ENCODE data around the gene FAM72C.
"Not testable (repeated sequence)": the region's sequence is repeated elsewhere in the genome, so short reads cannot be mapped to it uniquely, and the experiment has no call there.

The FAM72C gene

GRCh38 chr1:143984721-143985473 is 13.1 kb upstream of the FAM72C start:
- not testable (repeated sequence) for DNase-seq (ENCODE audit: low read depth)

- not testable (repeated sequence) for DNase-seq (ENCODE audit: low read depth)
Observed at GRCh38 chr1:143974416-143974815, 2.6 kb upstream of the FAM72C start.

- not testable (repeated sequence) for DNase-seq (ENCODE audit: low read depth)
Observed at GRCh38 chr1:143973876-143974414, 2.2 kb upstream of the FAM72C start.

GRCh38 chr1:143972753-143973326 is 1.1 kb upstream of the FAM72C start:
- DNase-seq (ENCODE audit: low read depth), result not testable (repeated sequence)

- not testable (repeated sequence) for DNase-seq (ENCODE audit: low read depth)
Observed at GRCh38 chr1:143965860-143966259, 5.9 kb downstream of the FAM72C start.

- DNase-seq (ENCODE audit: low read depth), result not testable (repeated sequence)
Observed at GRCh38 chr1:143964294-143964693, 7.5 kb downstream of the FAM72C start.

GRCh38 chr1:143955930-143956329 is 15.9 kb downstream of the FAM72C start:
- not testable (repeated sequence) for DNase-seq (ENCODE audit: low read depth)

- DNase-seq (ENCODE audit: low read depth), result not testable (repeated sequence)
Observed at GRCh38 chr1:143952913-143953312, 18.9 kb downstream of the FAM72C start.

GRCh38 chr1:143951485-143952391 is 20.0 kb downstream of the FAM72C start:
- DNase-seq (ENCODE audit: low read depth), result not testable (repeated sequence)

- not testable (repeated sequence) for DNase-seq (ENCODE audit: low read depth)
Observed at GRCh38 chr1:143947749-143948148, 24.0 kb downstream of the FAM72C start.

GRCh38 chr1:143945253-143945652 is 26.5 kb downstream of the FAM72C start:
- not testable (repeated sequence) for DNase-seq (ENCODE audit: low read depth)

GRCh38 chr1:143944576-143945240 is 27.1 kb downstream of the FAM72C start:
- not testable (repeated sequence) for DNase-seq (ENCODE audit: low read depth)

GRCh38 chr1:143943319-143943978 is 28.3 kb downstream of the FAM72C start:
- DNase-seq (ENCODE audit: low read depth), result not testable (repeated sequence)

- not testable (repeated sequence) for DNase-seq (ENCODE audit: low read depth)
Observed at GRCh38 chr1:143942238-143942860, 29.4 kb downstream of the FAM72C start.

- not testable (repeated sequence) for DNase-seq (ENCODE audit: low read depth)
Observed at GRCh38 chr1:143939666-143940065, 32.1 kb downstream of the FAM72C start.

GRCh38 chr1:143938922-143939321 is 32.9 kb downstream of the FAM72C start:
- DNase-seq (ENCODE audit: low read depth), result not testable (repeated sequence)

GRCh38 chr1:143936457-143937115 is 35.2 kb downstream of the FAM72C start:
- peak; percentile 1 for DNase-seq (ENCODE audit: low read depth)

- DNase-seq (ENCODE audit: low read depth), result not testable (repeated sequence)
Observed at GRCh38 chr1:143919127-143919526, 52.7 kb downstream of the FAM72C start.

- not testable (repeated sequence) for DNase-seq (ENCODE audit: low read depth)
Observed at GRCh38 chr1:143918552-143918951, 53.2 kb downstream of the FAM72C start.

- not testable (repeated sequence) for DNase-seq (ENCODE audit: low read depth)
Observed at GRCh38 chr1:143913705-143914104, 58.1 kb downstream of the FAM72C start.

Data from stimulated activated CD8-positive, alpha-beta memory T cell treated with anti-CD3 and anti-CD28 coated beads, Interleukin-7, amount 100 ng/mL, for 24 hours (primary cell).